Renal pelvis (tissue), 4 donors: Measurements from ENCODE around the gene MISP3. TPM values are rescaled to one million over a fixed set of nuclear protein-coding genes. Genes with fewer than 3 reads are reported as not detected.

ENCODE experiments used
- DNase-seq: peaks from one replicate; pipeline ENCODE4 v3.0.0-alpha.2; 2013
- polyA plus RNA-seq, 3 donors: library from polyadenylated mRNA; unstranded; fragments of 120-200 nt; gene quantifications; one replicate each; pipeline ENCODE4 v1.2.1, GENCODE V29; 2013; ENCODE audit not compliant: insufficient read length in 3 of 3

The MISP3 gene
- polyA plus RNA-seq, 3 donors, result 7.9 to 8.7 (median 8.2) TPM

DNA sequence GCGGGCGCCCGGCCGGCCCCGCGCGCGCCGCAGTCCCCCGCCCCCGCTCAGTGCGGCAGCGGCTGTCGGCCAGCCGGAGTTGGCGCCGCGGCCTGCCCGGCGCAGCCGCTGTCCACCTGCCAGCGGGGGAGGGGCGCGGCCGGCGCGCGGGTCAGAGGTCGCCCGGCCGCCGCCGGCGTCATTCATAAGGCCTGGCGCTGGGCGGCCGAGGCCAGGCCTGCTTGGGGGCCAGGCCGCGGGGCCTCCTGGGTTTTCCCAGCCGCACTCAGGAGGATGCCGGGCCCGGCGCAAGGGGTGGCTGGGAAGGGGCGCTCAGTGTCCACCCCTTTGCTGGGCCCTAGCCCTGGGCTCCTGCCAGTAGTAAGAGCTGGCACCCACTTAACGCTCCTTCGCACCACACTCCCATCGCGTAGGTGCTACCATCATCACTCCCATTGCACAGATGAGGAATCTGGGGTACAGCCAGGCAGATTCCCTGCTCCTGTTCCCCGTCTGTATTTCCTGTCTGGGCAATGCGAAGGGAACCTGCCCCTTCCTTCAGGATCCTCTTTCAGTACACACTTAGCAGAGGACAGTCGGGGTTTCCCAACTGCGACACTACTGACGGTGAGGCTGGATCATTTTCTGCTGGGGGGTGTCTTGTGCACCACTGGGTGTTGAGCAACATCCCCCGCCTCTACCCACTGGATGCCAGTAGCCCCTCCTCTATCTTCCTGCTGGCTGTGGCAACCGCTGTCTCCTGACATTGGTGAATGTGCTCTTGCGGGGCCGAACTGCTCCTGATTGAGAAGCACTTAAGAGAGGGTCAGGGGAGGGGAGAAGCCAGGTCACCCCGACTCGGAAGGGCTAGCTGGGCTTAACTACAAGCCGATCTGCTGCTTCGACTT lies 45.8 kb downstream of the MISP3 start:
- DNase-seq, result no peak

- no peak for DNase-seq
These were observed 46.6 kb downstream of the MISP3 start for GRCh38 chr19:14119146-14119545.

GRCh38 chr19:14119644-14120496 lies 47.3 kb downstream of the MISP3 start:
- DNase-seq, result no peak

- no peak for DNase-seq
These were observed 47.9 kb downstream of the MISP3 start for GRCh38 chr19:14120497-14120780.

DNA sequence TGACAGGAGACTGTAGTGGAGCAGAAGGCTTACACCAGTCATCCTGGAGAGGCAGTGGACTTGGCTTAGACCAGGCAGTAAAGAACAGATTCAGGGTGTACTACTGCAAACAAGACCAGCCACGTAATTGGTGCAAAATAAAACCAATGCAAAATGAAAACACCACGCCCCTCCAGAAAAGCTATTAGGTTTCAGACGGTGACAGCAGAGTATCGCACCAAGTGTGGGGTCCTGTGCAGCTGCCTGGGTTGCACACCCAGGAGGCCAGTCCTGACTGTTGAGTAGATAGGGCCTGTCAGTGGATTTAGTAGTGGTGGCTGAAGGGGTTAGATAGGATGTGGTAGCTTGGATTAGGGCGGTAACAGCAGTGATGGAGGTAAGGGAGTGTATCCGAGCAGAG lies 50.3 kb downstream of the MISP3 start:
- DNase-seq, result no peak

Other genes starting within 250 kb of the MISP3 start
- 1 to 10 TPM; 1.6 to 2.5 (median 1.6) TPM for gene NANOS3, start 195.7 kb upstream of the MISP3 start, polyA plus RNA-seq
- 1 to 10 TPM; 6.3 to 9.9 (median 7.1) TPM for gene BRME1, start 166.7 kb upstream of the MISP3 start, polyA plus RNA-seq
- gene CC2D1A, start 166.6 kb upstream of the MISP3 start, polyA plus RNA-seq, result 10 to 100 TPM; 27.6 to 37.7 (median 34.7) TPM
- gene PODNL1, start 134.4 kb upstream of the MISP3 start, polyA plus RNA-seq, result 1 to 10 TPM in 2 of 3 donors, under 1 TPM in 1; 0.97 to 1.5 (median 1.4) TPM
- 10 to 100 TPM; 37.6 to 45.2 (median 40.6) TPM for gene DCAF15, start 120.3 kb upstream of the MISP3 start, polyA plus RNA-seq
- 10 to 100 TPM; 14.5 to 17.0 (median 15.3) TPM for gene RFX1, start 66.5 kb upstream of the MISP3 start, polyA plus RNA-seq
- not detected for gene RLN3, start 44.6 kb upstream of the MISP3 start, polyA plus RNA-seq
- gene IL27RA, start 41.0 kb upstream of the MISP3 start, polyA plus RNA-seq, result 1 to 10 TPM; 6.5 to 7.6 (median 6.5) TPM
- gene PALM3, start 10.7 kb upstream of the MISP3 start, polyA plus RNA-seq, result 10 to 100 TPM; 22.7 to 30.3 (median 23.0) TPM
- gene C19orf67, start 13.0 kb downstream of the MISP3 start, polyA plus RNA-seq, result under 1 TPM in 1 of 3 donors, not detected in 2; 0.10 TPM
- 10 to 100 TPM; 38.3 to 61.6 (median 47.8) TPM for gene SAMD1, start 18.0 kb downstream of the MISP3 start, polyA plus RNA-seq
- 100 to 1,000 TPM in 1 of 3 donors, 10 to 100 TPM in 2; 80.0 to 103 (median 87.6) TPM for gene PRKACA, start 45.0 kb downstream of the MISP3 start, polyA plus RNA-seq
- 10 to 100 TPM; 17.0 to 22.4 (median 20.3) TPM for gene ASF1B, start 63.8 kb downstream of the MISP3 start, polyA plus RNA-seq
- 10 to 100 TPM; 41.5 to 51.7 (median 45.3) TPM for gene ADGRL1, start 133.4 kb downstream of the MISP3 start, polyA plus RNA-seq